Measurements from ENCODE around the gene DLX2. TPM values are rescaled to one million over a fixed set of nuclear protein-coding genes. Genes with fewer than 3 reads are reported as not detected.
"Not testable (repeated sequence)": the region's sequence is repeated elsewhere in the genome, so short reads cannot be mapped to it uniquely, and the experiment has no call there.

Gene DLX2
- total RNA-seq, 4 donors from 2014 or later = not detected

- Histone ChIP-seq H3K4me1 (no peaks in the 10 kb centered on the region), H3K27me3 (peaks cover 0 to 5% (median 0%) of the 10 kb centered on the region in 4 donors), H3K27ac (no peak overlapping the region), H3K4me3 (no peak overlapping the region), H3K36me3 (no peaks in the 10 kb centered on the region), H3K9me3 (no peaks in the 10 kb centered on the region)
- 90 to 94% methylated on average over 2 of the region's 2 CpGs for WGBS, 2 donors
- DNase-seq = no peak
- TF ChIP-seq POLR2A (IDR thresholded peaks at IDR 0.05) = no peak
- no peak for TF ChIP-seq CTCF (IDR thresholded peaks at IDR 0.05)
- intact Hi-C loops (cut with DNase I) = no loop called here
Observed at GRCh38 chr2:172072706-172073105, 30.0 kb downstream of the DLX2 start.

GRCh38 chr2:172072303-172072702, 30.4 kb downstream of the DLX2 start:
- peaks cover 0 to 5% (median 0%) of the 10 kb centered on the region in 4 donors for H3K27me3 ChIP-seq
- no peaks in the 10 kb centered on the region for H3K9me3 ChIP-seq
- intact Hi-C loops (cut with DNase I) = no loop called here
- H3K36me3 ChIP-seq = no peaks in the 10 kb centered on the region
- TF ChIP-seq POLR2A (IDR thresholded peaks at IDR 0.05) (no peak), CTCF (IDR thresholded peaks at IDR 0.05) (no peak)
- H3K4me1 ChIP-seq = no peaks in the 10 kb centered on the region
- no peak overlapping the region for H3K27ac ChIP-seq
- DNase-seq = no peak
- H3K4me3 ChIP-seq = no peak overlapping the region
- 90 to 92% methylated on average over 3 of the region's 3 CpGs for WGBS, 2 donors

- H3K4me3 ChIP-seq = no peak overlapping the region
- DNase-seq = no peak
- TF ChIP-seq CTCF (IDR thresholded peaks at IDR 0.05) = no peak
- no peak for TF ChIP-seq POLR2A (IDR thresholded peaks at IDR 0.05)
- intact Hi-C loops (cut with DNase I) = no loop called here
- no peaks in the 10 kb centered on the region for H3K36me3 ChIP-seq
- peaks cover 0 to 5% (median 0%) of the 10 kb centered on the region in 4 donors for H3K27me3 ChIP-seq
- no peak overlapping the region for H3K27ac ChIP-seq
- H3K9me3 ChIP-seq = no peaks in the 10 kb centered on the region
- no peaks in the 10 kb centered on the region for H3K4me1 ChIP-seq
- 79 to 88% methylated on average over 1 of the region's 1 CpG for WGBS, 2 donors
Observed at GRCh38 chr2:172070936-172071335, 31.8 kb downstream of the DLX2 start.

- H3K4me3 ChIP-seq; H3K27me3 ChIP-seq; H3K4me1 ChIP-seq; H3K36me3 ChIP-seq; DNase-seq; H3K9me3 ChIP-seq; intact Hi-C loops (cut with DNase I); H3K27ac ChIP-seq: not testable (repeated sequence)
- WGBS, 2 donors = 81 to 93% methylated on average over 4 of the region's 4 CpGs
Observed at GRCh38 chr2:172067905-172068304, 34.8 kb downstream of the DLX2 start.

GRCh38 chr2:172066394-172066886, 36.3 kb downstream of the DLX2 start:
- Histone ChIP-seq H3K4me1 (no peaks in the 10 kb centered on the region), H3K27ac (no peak overlapping the region), H3K27me3 (no peaks in the 10 kb centered on the region), H3K9me3 (no peaks in the 10 kb centered on the region), H3K36me3 (no peaks in the 10 kb centered on the region), H3K4me3 (no peak overlapping the region)
- WGBS, 2 donors = 81 to 93% methylated on average over 4 of the region's 4 CpGs
- intact Hi-C loops (cut with DNase I) = no loop called here
- DNase-seq = no peak
- no peak for TF ChIP-seq POLR2A (IDR thresholded peaks at IDR 0.05)
- TF ChIP-seq CTCF (IDR thresholded peaks at IDR 0.05) = no peak

- TF ChIP-seq POLR2A (IDR thresholded peaks at IDR 0.05) = no peak
- no peak for TF ChIP-seq CTCF (IDR thresholded peaks at IDR 0.05)
- Histone ChIP-seq H3K27ac (no peak overlapping the region), H3K4me1 (no peaks in the 10 kb centered on the region), H3K9me3 (no peaks in the 10 kb centered on the region), H3K36me3 (no peaks in the 10 kb centered on the region), H3K27me3 (no peaks in the 10 kb centered on the region), H3K4me3 (no peak overlapping the region)
- DNase-seq = no peak
- WGBS, 2 donors = 55 to 85% methylated on average over 4 of the region's 4 CpGs
- intact Hi-C loops (cut with DNase I) = no loop called here
Observed at GRCh38 chr2:172065111-172065510, 37.6 kb downstream of the DLX2 start.
